ENCODE data around the gene TAS1R1.

DNA sequence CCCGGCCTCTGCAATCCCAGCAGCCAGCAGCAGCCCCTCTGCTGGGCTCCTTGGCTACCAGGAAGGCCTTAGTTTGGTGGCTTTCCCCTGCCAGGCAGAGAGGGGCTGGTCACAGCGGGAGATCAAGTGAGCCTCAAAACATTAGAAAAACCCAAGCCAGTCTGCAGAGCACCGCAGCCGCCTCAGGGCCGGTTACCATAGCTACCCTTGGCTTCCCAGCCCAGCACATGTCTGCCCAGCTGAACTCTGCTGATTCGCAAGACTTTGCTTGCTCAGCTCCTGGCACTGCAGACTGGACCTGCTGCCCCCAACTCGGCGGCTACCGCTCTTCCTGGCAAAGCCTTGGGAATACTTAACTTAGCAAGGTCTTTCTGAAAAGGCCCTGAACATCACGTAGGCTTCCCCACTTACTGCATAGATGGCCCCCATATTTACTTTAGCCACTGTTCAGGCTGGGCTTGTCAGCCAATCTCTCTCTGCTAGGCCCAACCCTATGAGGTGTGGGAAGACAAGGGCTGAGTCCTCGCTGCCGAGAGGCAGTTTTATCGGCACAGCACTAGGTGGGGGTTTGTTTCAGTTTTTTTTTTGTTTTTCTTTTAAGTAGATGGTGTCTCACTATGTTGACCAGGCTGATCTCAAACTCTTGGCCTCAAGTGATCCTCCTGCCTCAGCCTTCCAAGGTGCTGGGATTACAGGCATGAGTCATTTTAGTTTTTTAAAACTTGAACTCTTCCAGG is 35.0 kb upstream of the TAS1R1 start:
- no peak for TF ChIP-seq EZH2 (IDR thresholded peaks at IDR 0.05; ENCODE audit: insufficient read depth, poor library complexity, severe bottlenecking)
- no peak for TF ChIP-seq EZH2phosphoT487 (IDR thresholded peaks at IDR 0.05; ENCODE audit: insufficient read depth, low read depth)
